ENCODE measurements around the gene DDAH1. TPM values are rescaled to one million over a fixed set of nuclear protein-coding genes. Genes with fewer than 3 reads are reported as not detected.

The DDAH1 gene
- polyA plus RNA-seq, 1 donor from 2014 or later = 42.7 TPM

- no peak for TF ChIP-seq EP300 (conservative IDR thresholded peaks at IDR 0.05; ENCODE audit: poor library complexity, severe bottlenecking)
- no peak for TF ChIP-seq SMC3 (conservative IDR thresholded peaks at IDR 0.05; ENCODE audit: poor library complexity)
- no peak for TF ChIP-seq CTCF (IDR thresholded peaks at IDR 0.05; ENCODE audit: poor library complexity, severe bottlenecking)
- TF ChIP-seq REST (IDR thresholded peaks at IDR 0.05; ENCODE audit: borderline replicate concordance) = no peak
- no peak for TF ChIP-seq TAF1 (IDR thresholded peaks at IDR 0.05; ENCODE audit: low read depth)
- no peak for TF ChIP-seq EZH2 (IDR thresholded peaks at IDR 0.05; ENCODE audit: borderline replicate concordance, insufficient read depth, low read length, poor library complexity, severe bottlenecking)
- TF ChIP-seq RAD21 (conservative IDR thresholded peaks at IDR 0.05) = no peak
- no peak for TF ChIP-seq MXI1 (conservative IDR thresholded peaks at IDR 0.05; ENCODE audit: poor library complexity, severe bottlenecking)
- no peak for TF ChIP-seq POLR2AphosphoS5 (IDR thresholded peaks at IDR 0.05)
- Histone ChIP-seq H3F3A (ENCODE audit: insufficient read depth, low read length, poor library complexity, severe bottlenecking) (no peaks in the 10 kb centered on the region), H2AFZ (ENCODE audit: low read depth, low read length) (no peak overlapping the region), H3K27me3 (ENCODE audit: insufficient read depth, low read depth, low read length) (no peaks in the 10 kb centered on the region), H3K79me2 (replicated peaks; ENCODE audit: insufficient read depth, low read length) (no peaks in the 10 kb centered on the region), H4K20me1 (ENCODE audit: insufficient read depth) (no peaks in the 10 kb centered on the region), H3K9me3 (ENCODE audit: low read length) (no peaks in the 10 kb centered on the region), H3K4me3 (ENCODE audit: low read length) (no peak overlapping the region), H3K4me2 (ENCODE audit: low read length) (no peak overlapping the region), H3K9ac (ENCODE audit: low read length) (no peak overlapping the region), H3K27ac (ENCODE audit: low read length) (no peak overlapping the region), H3K36me3 (ENCODE audit: insufficient read depth, low read length) (no peaks in the 10 kb centered on the region), H3K9me2 (ENCODE audit: insufficient read depth, low read length) (no peaks in the 10 kb centered on the region)
These were observed 39.5 kb upstream of the DDAH1 start for GRCh38 chr1:85504417-85504816.

- Histone ChIP-seq H3K79me2 (replicated peaks; ENCODE audit: insufficient read depth, low read length) (no peaks in the 10 kb centered on the region), H2AFZ (ENCODE audit: low read depth, low read length) (no peak overlapping the region), H3K4me2 (ENCODE audit: low read length) (no peak overlapping the region), H4K20me1 (ENCODE audit: insufficient read depth) (no peaks in the 10 kb centered on the region), H3K9me2 (ENCODE audit: insufficient read depth, low read length) (no peaks in the 10 kb centered on the region), H3F3A (ENCODE audit: insufficient read depth, low read length, poor library complexity, severe bottlenecking) (no peaks in the 10 kb centered on the region), H3K27ac (ENCODE audit: low read length) (no peak overlapping the region), H3K27me3 (ENCODE audit: insufficient read depth, low read depth, low read length) (no peaks in the 10 kb centered on the region), H3K9me3 (ENCODE audit: low read length) (no peaks in the 10 kb centered on the region), H3K36me3 (ENCODE audit: insufficient read depth, low read length) (no peaks in the 10 kb centered on the region), H3K9ac (ENCODE audit: low read length) (no peak overlapping the region), H3K4me3 (ENCODE audit: low read length) (no peak overlapping the region)
- TF ChIP-seq MXI1 (conservative IDR thresholded peaks at IDR 0.05; ENCODE audit: poor library complexity, severe bottlenecking) (no peak), POLR2AphosphoS5 (IDR thresholded peaks at IDR 0.05) (no peak), EZH2 (IDR thresholded peaks at IDR 0.05; ENCODE audit: borderline replicate concordance, insufficient read depth, low read length, poor library complexity, severe bottlenecking) (no peak), REST (IDR thresholded peaks at IDR 0.05; ENCODE audit: borderline replicate concordance) (no peak), RAD21 (conservative IDR thresholded peaks at IDR 0.05) (no peak), TAF1 (IDR thresholded peaks at IDR 0.05; ENCODE audit: low read depth) (no peak), CTCF (IDR thresholded peaks at IDR 0.05; ENCODE audit: poor library complexity, severe bottlenecking) (no peak), SMC3 (conservative IDR thresholded peaks at IDR 0.05; ENCODE audit: poor library complexity) (no peak), EP300 (conservative IDR thresholded peaks at IDR 0.05; ENCODE audit: poor library complexity, severe bottlenecking) (no peak)
These were observed 37.7 kb upstream of the DDAH1 start for GRCh38 chr1:85502625-85503083.

All from neural cell (in vitro differentiated cells).